Activated CD8-positive, alpha-beta memory T cell treated with anti-CD3 and anti-CD28 coated beads, Interleukin-2, amount 10 ng/mL, durations not matched to agents 7 days and 5 days (primary cell): ENCODE data around the gene GRID1. TPM values are rescaled to one million over a fixed set of nuclear protein-coding genes. Genes with fewer than 3 reads are reported as not detected.

Source experiments
- ATAC-seq: fragments of 150-1000 bp; cut with Tn5 transposase; one replicate; pipeline ENCODE4 v1.10.0; 2021; ENCODE audit warnings: moderate library complexity
- CTCF ChIA-PET: fragments of 350-600 bp; sonication (Branson Sonifier 250); formaldehyde crosslinking; loops from one replicate; lab custom pipeline; 2021; ENCODE audit warnings: antibody characterized with exemption; lab: Charles Lee
- DNase-seq: peaks from one replicate; pipeline ENCODE4 v3.0.0-alpha.2; 2020
- H3K27ac Mint-ChIP-seq: one replicate; pipeline ENCODE4 v1.8.0; 2021; ENCODE audit warnings: mild to moderate bottlenecking, mixed read lengths
- H3K27me3 Mint-ChIP-seq: one replicate; pipeline ENCODE4 v1.8.0; 2021; ENCODE audit warnings: mixed read lengths
- H3K36me3 Mint-ChIP-seq: one replicate; pipeline ENCODE4 v1.8.0; 2021; ENCODE audit warnings: mild to moderate bottlenecking, mixed read lengths
- H3K4me1 Mint-ChIP-seq: one replicate; pipeline ENCODE4 v1.8.0; 2021; ENCODE audit warnings: mixed read lengths
- H3K4me3 Mint-ChIP-seq: one replicate; pipeline ENCODE4 v1.8.0; 2021; ENCODE audit warnings: mild to moderate bottlenecking, moderate library complexity, mixed read lengths
- H3K9me3 Mint-ChIP-seq: one replicate; pipeline ENCODE4 v1.8.0; 2022; ENCODE audit warnings: low read depth, mixed read lengths
- total RNA-seq, 2 experiments: library from RNA; stranded (reverse); gene quantifications; one replicate each; pipeline ENCODE4 v1.2.3, GENCODE V29; 2021

The GRID1 gene
- total RNA-seq, 2 experiments from 2014 or later = not detected

- Mint-ChIP-seq H3K4me1 (peaks cover 2% of the 10 kb centered on the region), H3K4me3 (no peak overlapping the region), H3K27ac (no peak overlapping the region), H3K36me3 (no peaks in the 10 kb centered on the region), H3K27me3 (peaks cover 13% of the 10 kb centered on the region), H3K9me3 (no peaks in the 10 kb centered on the region)
- DNase-seq (no peak), ATAC-seq (no peak)
- CTCF ChIA-PET = no interaction called here
Observed at GRCh38 chr10:85621562-85621961, 745.0 kb downstream of the GRID1 start.

DNA sequence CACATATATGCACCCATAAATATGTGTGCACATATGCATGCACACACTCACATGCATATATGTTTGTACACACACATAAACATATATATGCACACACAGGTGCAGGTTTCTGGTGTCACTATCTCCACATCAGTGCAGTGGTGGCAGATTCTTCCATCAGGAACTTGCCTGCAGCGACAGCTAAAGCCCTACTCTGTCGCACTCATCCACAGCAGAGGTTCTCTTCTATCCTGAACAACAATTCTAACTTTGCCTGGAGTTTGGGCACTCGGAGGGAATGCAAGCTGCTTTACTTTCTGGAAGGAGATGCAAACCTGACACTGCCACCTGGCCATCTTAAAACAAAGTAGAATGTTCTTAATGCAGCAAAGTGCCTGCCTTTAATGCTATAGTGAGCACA lies 745.8 kb downstream of the GRID1 start:
- H3K9me3 Mint-ChIP-seq = no peaks in the 10 kb centered on the region
- H3K4me1 Mint-ChIP-seq = peaks cover 2% of the 10 kb centered on the region
- H3K4me3 Mint-ChIP-seq = no peak overlapping the region
- CTCF ChIA-PET = no interaction called here
- DNase-seq = no peak
- H3K27me3 Mint-ChIP-seq = peaks cover 19% of the 10 kb centered on the region
- H3K27ac Mint-ChIP-seq = no peak overlapping the region
- no peak for ATAC-seq
- H3K36me3 Mint-ChIP-seq = no peaks in the 10 kb centered on the region

GRCh38 chr10:85619832-85620231 lies 746.8 kb downstream of the GRID1 start:
- H3K27ac Mint-ChIP-seq = no peak overlapping the region
- CTCF ChIA-PET = no interaction called here
- ATAC-seq (no peak), DNase-seq (no peak)
- H3K36me3 Mint-ChIP-seq = no peaks in the 10 kb centered on the region
- H3K27me3 Mint-ChIP-seq = peaks cover 21% of the 10 kb centered on the region
- no peak overlapping the region for H3K4me3 Mint-ChIP-seq
- H3K4me1 Mint-ChIP-seq = peaks cover 4% of the 10 kb centered on the region
- no peaks in the 10 kb centered on the region for H3K9me3 Mint-ChIP-seq

DNA sequence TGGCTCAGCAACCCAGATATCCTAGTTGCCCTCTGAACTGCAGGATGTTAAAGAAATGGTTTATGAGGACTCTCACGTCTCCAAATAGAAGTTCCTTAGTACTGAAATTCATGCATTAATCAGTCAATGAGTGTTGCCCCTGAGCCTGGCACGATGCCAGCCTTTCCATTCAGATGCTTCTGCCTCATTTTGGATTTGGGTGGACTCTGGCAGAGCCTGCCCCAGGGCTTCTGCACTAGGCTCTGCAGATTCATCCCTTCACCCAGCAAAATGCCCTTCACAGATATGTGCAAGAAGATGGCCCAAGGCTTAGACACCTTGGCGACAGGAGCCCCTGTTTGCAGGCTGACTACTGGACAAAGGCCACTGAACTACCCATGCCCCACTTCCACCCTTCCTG lies 747.8 kb downstream of the GRID1 start:
- Mint-ChIP-seq H3K4me1 (peaks cover 14% of the 10 kb centered on the region), H3K4me3 (no peak overlapping the region), H3K27me3 (peaks cover 21% of the 10 kb centered on the region), H3K27ac (no peak overlapping the region), H3K36me3 (no peaks in the 10 kb centered on the region), H3K9me3 (no peaks in the 10 kb centered on the region)
- ATAC-seq (no peak), DNase-seq (no peak)
- CTCF ChIA-PET = no interaction called here

GRCh38 chr10:85617751-85618546 lies 748.6 kb downstream of the GRID1 start:
- peaks cover 22% of the 10 kb centered on the region for H3K4me1 Mint-ChIP-seq
- ATAC-seq (no peak), DNase-seq (no peak)
- H3K27me3 Mint-ChIP-seq = peaks cover 21% of the 10 kb centered on the region
- CTCF ChIA-PET = no interaction called here
- no peak overlapping the region for H3K27ac Mint-ChIP-seq
- H3K4me3 Mint-ChIP-seq = no peak overlapping the region
- no peaks in the 10 kb centered on the region for H3K36me3 Mint-ChIP-seq
- no peaks in the 10 kb centered on the region for H3K9me3 Mint-ChIP-seq

- Mint-ChIP-seq H3K27me3 (peaks cover 23% of the 10 kb centered on the region), H3K9me3 (peaks cover 2% of the 10 kb centered on the region), H3K36me3 (peaks cover 2% of the 10 kb centered on the region), H3K4me3 (no peak overlapping the region), H3K27ac (no peak overlapping the region), H3K4me1 (peaks cover 32% of the 10 kb centered on the region)
- ATAC-seq (no peak), DNase-seq (no peak)
- CTCF ChIA-PET = no interaction called here
Observed at GRCh38 chr10:85615556-85615955, 751.0 kb downstream of the GRID1 start.

DNA sequence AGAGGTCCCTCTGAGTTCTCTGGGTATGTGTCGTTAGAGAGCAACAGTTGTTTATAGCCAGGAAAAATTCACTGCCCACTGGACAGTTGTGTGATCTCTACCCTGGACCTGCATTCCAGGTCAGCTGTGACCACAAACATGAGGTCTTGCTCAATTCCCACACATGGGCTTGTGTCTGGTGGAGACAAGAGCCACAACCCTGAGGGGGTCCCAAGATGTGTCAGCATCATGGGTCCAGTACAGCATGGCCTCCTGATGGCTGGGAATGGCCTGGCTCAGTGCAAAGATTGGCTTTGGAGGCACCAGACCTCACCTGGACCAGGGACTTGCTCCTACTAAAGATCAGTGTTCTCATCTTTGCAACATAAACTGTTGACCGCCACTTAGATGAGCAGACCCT lies 751.6 kb downstream of the GRID1 start:
- H3K27ac Mint-ChIP-seq = no peak overlapping the region
- CTCF ChIA-PET = no interaction called here
- no peak for ATAC-seq

GRCh38 chr10:85614566-85614965 lies 752.0 kb downstream of the GRID1 start:
- peaks cover 2% of the 10 kb centered on the region for H3K9me3 Mint-ChIP-seq
- ATAC-seq = peak; percentile 18
- H3K27me3 Mint-ChIP-seq = peaks cover 30% of the 10 kb centered on the region
- no peak overlapping the region for H3K4me3 Mint-ChIP-seq
- CTCF ChIA-PET = no interaction called here
- no peak for DNase-seq
- H3K36me3 Mint-ChIP-seq = peaks cover 3% of the 10 kb centered on the region
- peaks cover 32% of the 10 kb centered on the region for H3K4me1 Mint-ChIP-seq
- no peak overlapping the region for H3K27ac Mint-ChIP-seq

More for the DNA sequence above, 751.6 kb downstream of the GRID1 start:
- peaks cover 32% of the 10 kb centered on the region for H3K4me1 Mint-ChIP-seq
- H3K36me3 Mint-ChIP-seq = peaks cover 3% of the 10 kb centered on the region
- no peak overlapping the region for H3K4me3 Mint-ChIP-seq
- no peak for DNase-seq
- H3K9me3 Mint-ChIP-seq = peaks cover 2% of the 10 kb centered on the region
- peaks cover 26% of the 10 kb centered on the region for H3K27me3 Mint-ChIP-seq

DNA sequence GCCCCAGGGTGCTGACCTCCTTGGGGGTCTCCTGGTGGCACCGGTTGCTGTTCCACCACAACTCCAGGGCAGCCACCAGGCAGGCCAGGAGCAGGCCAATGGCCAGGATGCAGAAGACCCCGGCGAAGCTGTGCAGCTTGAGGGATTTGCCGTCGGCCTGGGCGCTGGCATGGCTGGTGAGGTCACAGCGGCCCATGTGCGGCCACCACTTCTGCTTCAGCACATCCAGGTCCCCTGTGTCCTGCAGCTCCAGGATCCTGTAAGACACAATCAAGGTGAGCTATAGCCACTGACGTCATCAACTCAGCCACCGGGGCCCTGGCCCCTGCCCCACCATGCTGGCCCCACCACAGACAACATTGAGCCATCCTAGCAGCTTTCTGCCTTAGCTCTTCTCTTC lies 753.2 kb downstream of the GRID1 start:
- Mint-ChIP-seq H3K36me3 (peaks cover 3% of the 10 kb centered on the region), H3K27me3 (peaks cover 34% of the 10 kb centered on the region), H3K4me3 (no peak overlapping the region), H3K27ac (no peak overlapping the region), H3K9me3 (peaks cover 2% of the 10 kb centered on the region), H3K4me1 (peaks cover 32% of the 10 kb centered on the region)
- CTCF ChIA-PET = no interaction called here
- DNase-seq = no peak
- ATAC-seq = no peak

GRCh38 chr10:85612833-85613232 lies 753.8 kb downstream of the GRID1 start:
- no peak overlapping the region for H3K4me3 Mint-ChIP-seq
- peaks cover 2% of the 10 kb centered on the region for H3K9me3 Mint-ChIP-seq
- peaks cover 32% of the 10 kb centered on the region for H3K4me1 Mint-ChIP-seq
- CTCF ChIA-PET = interaction anchor here (1.2 kb wide), 1 partner anchor 46 kb away, joined by 3 read pairs; no protein-coding TSS in a partner anchor
- H3K36me3 Mint-ChIP-seq = peaks cover 3% of the 10 kb centered on the region
- peak; percentile 43 for DNase-seq
- peaks cover 31% of the 10 kb centered on the region for H3K27me3 Mint-ChIP-seq
- H3K27ac Mint-ChIP-seq = no peak overlapping the region
- ATAC-seq = peak; percentile 50

GRCh38 chr10:85612378-85612775 lies 754.2 kb downstream of the GRID1 start:
- DNase-seq = peak; percentile 69
- Mint-ChIP-seq H3K4me1 (peaks cover 32% of the 10 kb centered on the region), H3K27ac (peak overlapping the region; percentile 47), H3K4me3 (no peak overlapping the region), H3K9me3 (peaks cover 2% of the 10 kb centered on the region), H3K27me3 (peaks cover 31% of the 10 kb centered on the region), H3K36me3 (peaks cover 3% of the 10 kb centered on the region)
- CTCF ChIA-PET = interaction anchor here (1.2 kb wide), 1 partner anchor 47 kb away, joined by 3 read pairs; no protein-coding TSS in a partner anchor
- ATAC-seq = peak; percentile 80

DNA sequence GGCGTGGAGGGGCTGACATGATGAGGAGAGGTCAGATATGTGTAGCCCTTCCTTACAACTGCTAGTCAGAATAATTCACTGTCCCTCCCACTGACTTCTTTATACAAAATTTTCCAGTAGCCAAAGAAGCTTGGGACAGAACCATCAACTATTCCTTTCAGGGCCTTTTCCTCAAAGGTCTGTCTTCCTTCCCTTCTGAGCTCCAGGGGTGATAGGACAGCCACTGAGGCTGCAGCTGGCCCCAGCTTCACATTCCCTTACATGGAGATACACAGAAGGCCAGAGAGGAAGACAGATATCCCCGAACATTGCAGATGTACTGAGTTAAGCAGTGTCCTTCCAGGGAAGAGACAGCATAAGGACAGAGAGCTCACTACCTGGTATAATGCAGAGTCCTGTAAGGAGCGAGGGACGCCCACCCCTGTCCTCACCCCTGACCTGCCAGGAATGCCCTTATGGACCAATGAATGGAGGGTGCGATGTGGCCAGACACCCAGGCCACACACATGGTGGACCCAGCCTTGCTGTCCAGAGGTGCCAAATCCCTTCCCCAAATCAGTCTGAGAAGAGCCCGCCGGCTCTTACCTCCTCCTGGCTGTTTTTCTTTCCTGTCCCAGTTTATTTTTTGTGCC lies 754.7 kb downstream of the GRID1 start:
- Mint-ChIP-seq H3K9me3 (peaks cover 2% of the 10 kb centered on the region), H3K4me3 (no peak overlapping the region), H3K27me3 (peaks cover 31% of the 10 kb centered on the region), H3K4me1 (peaks cover 32% of the 10 kb centered on the region), H3K36me3 (peaks cover 3% of the 10 kb centered on the region), H3K27ac (peak overlapping the region; percentile 47)
- CTCF ChIA-PET = interaction anchor here (1.2 kb wide), 1 partner anchor 47 kb away, joined by 3 read pairs; no protein-coding TSS in a partner anchor
- ATAC-seq = no peak
- no peak for DNase-seq

DNA sequence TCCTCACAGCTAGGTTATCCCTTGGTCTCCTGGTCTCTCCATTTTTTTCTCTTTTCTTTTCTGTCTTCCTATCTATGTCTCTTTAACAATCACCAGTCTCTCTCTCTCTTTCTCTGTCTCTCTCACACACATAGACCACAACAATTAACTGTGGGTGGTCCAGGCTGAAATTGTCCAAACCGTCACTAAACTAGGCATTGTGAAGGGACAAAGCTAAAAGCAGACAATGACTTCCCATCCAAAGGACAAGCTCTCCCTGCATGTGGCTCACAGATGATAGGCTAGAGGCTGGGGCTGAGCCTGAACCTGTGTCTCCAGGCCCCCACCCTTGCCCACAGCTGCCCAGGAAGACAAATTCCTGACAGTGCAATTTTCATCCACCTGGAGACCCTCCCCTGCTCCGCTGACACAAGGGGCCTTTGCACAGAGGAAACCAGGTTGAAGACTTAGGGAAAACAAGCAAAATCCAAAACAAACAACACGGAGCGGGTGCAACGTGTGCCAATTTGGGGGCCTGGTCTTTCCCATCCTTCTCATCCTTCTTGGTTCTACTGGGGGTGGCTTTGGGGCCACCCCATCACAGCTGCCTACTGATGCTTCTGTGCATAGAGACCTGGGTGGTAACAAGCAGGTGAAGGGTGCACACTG lies 755.4 kb downstream of the GRID1 start:
- peaks cover 27% of the 10 kb centered on the region for H3K27me3 Mint-ChIP-seq
- H3K27ac Mint-ChIP-seq = no peak overlapping the region
- peaks cover 3% of the 10 kb centered on the region for H3K36me3 Mint-ChIP-seq
- CTCF ChIA-PET = no interaction called here
- no peak overlapping the region for H3K4me3 Mint-ChIP-seq
- DNase-seq (no peak), ATAC-seq (no peak)
- H3K4me1 Mint-ChIP-seq = peaks cover 32% of the 10 kb centered on the region
- H3K9me3 Mint-ChIP-seq = peaks cover 2% of the 10 kb centered on the region
